IMR-90 (cell line): ENCODE measurements around the gene PLEKHH2. TPM values are rescaled to one million over a fixed set of nuclear protein-coding genes. Genes with fewer than 3 reads are reported as not detected.

Source experiments
- ATAC-seq: fragments of 200-7000 bp; cut with Tn5 transposase; 2 replicates; pipeline ENCODE4 v1.9.1; 2020; ENCODE audit warnings: low read depth, mild to moderate bottlenecking, moderate library complexity
- BruUV-seq: library from RNA; stranded (reverse); fragments of 400-500 nt; replicated peaks from 2 replicates; lab custom pipeline; 2021; lab: Mats Ljungman, UMichigan
- CTCF ChIA-PET: fragments of 300-600 bp; formaldehyde crosslinking; extraction: SDS; loops from one replicate; lab custom pipeline; 2021; ENCODE audit warnings: antibody characterized with exemption; lab: Yijun Ruan, JAX
- POLR2A ChIA-PET: fragments of 300-600 bp; sonication (Branson Sonifier 250); formaldehyde crosslinking; loops from one replicate; lab custom pipeline; 2022; ENCODE audit warnings: antibody characterized with exemption; ENCODE audit not compliant: unreplicated experiment; lab: Charles Lee
- DNase-seq: peaks from one replicate; pipeline ENCODE4 v3.0.0; 2013
- H2AFZ ChIP-seq: replicated peaks from 2 replicates; pipeline ENCODE3; 2013; ENCODE audit warnings: low read length, mild to moderate bottlenecking; ENCODE audit not compliant: poor library complexity
- H2AK5ac ChIP-seq: 2 replicates; pipeline ENCODE4 v1.6.1; 2013; ENCODE audit warnings: low read depth, low read length, inconsistent platforms
- H2AK9ac ChIP-seq: replicated peaks from 2 replicates; pipeline ENCODE3; 2013; ENCODE audit warnings: mild to moderate bottlenecking, low read depth, low read length, moderate library complexity; ENCODE audit not compliant: poor library complexity
- H2BK120ac ChIP-seq: 2 replicates; pipeline ENCODE4 v1.6.1; 2013; ENCODE audit warnings: low read depth, low read length, inconsistent platforms
- H2BK15ac ChIP-seq: 3 replicates; pipeline ENCODE4 v1.6.1; 2013; ENCODE audit warnings: low read depth, low read length, inconsistent platforms
- H2BK20ac ChIP-seq: 2 replicates; pipeline ENCODE4 v1.6.1; 2013; ENCODE audit warnings: low read depth, mild to moderate bottlenecking, inconsistent platforms, low read length, moderate library complexity
- H2BK5ac ChIP-seq: 2 replicates; pipeline ENCODE4 v1.6.1; 2013; ENCODE audit warnings: mild to moderate bottlenecking, low read depth, low read length, inconsistent platforms; ENCODE audit not compliant: poor library complexity, severe bottlenecking
- H3K14ac ChIP-seq: replicated peaks from 2 replicates; pipeline ENCODE4 v1.6.1; 2013; ENCODE audit warnings: low read depth, low read length, inconsistent platforms
- H3K18ac ChIP-seq: 2 replicates; pipeline ENCODE4 v1.6.1; 2013; ENCODE audit warnings: low read depth, low read length, control low read depth
- H3K23ac ChIP-seq: 2 replicates; pipeline ENCODE4 v1.6.1; 2013; ENCODE audit warnings: low read depth, low read length, inconsistent platforms
- H3K27ac ChIP-seq: 2 replicates; pipeline ENCODE4 v1.5.1; 2013; ENCODE audit warnings: mild to moderate bottlenecking, control low read depth, low read length; ENCODE audit not compliant: insufficient read depth
- H3K27me3 ChIP-seq: 2 replicates; pipeline ENCODE4 v1.6.1; 2013; ENCODE audit warnings: low read length; ENCODE audit not compliant: control insufficient read depth, insufficient read depth
- H3K36me3 ChIP-seq: 2 replicates; pipeline ENCODE4 v1.6.1; 2013; ENCODE audit warnings: low read length, mixed read lengths; ENCODE audit not compliant: control insufficient read depth, insufficient read depth
- H3K4ac ChIP-seq: 2 replicates; pipeline ENCODE4 v1.6.1; 2013; ENCODE audit warnings: low read depth, low read length, inconsistent platforms
- H3K4me1 ChIP-seq: 2 replicates; pipeline ENCODE4 v1.6.1; 2013; ENCODE audit warnings: low read length, mixed read lengths; ENCODE audit not compliant: control insufficient read depth, insufficient read depth
- H3K4me2 ChIP-seq: 2 replicates; pipeline ENCODE4 v1.6.1; 2013; ENCODE audit warnings: low read depth, mild to moderate bottlenecking, control low read depth, low read length, moderate library complexity
- H3K4me3 ChIP-seq: 2 replicates; pipeline ENCODE4 v1.5.1; 2013; ENCODE audit warnings: low read depth, mild to moderate bottlenecking, control low read depth, low read length, moderate library complexity; ENCODE audit not compliant: insufficient read depth
- H3K56ac ChIP-seq: 2 replicates; pipeline ENCODE4 v1.6.1; 2013; ENCODE audit warnings: low read length, inconsistent platforms; ENCODE audit not compliant: insufficient read depth; ENCODE audit errors: extremely low read depth
- H3K79me1 ChIP-seq, 2 experiments: 2 replicates each; pipeline ENCODE4 v1.6.1; 2013; ENCODE audit warnings: low read length in 2 of 2, inconsistent platforms in 1 of 2, low read depth in 1 of 2
- H3K9ac ChIP-seq: 2 replicates; pipeline ENCODE4 v1.6.1; 2013; ENCODE audit warnings: low read depth, low read length, control low read depth
- H3K9me1 ChIP-seq: 2 replicates; pipeline ENCODE4 v1.6.1; 2013; ENCODE audit warnings: low read length, inconsistent platforms; ENCODE audit not compliant: insufficient read depth
- H3K9me3 ChIP-seq: 2 replicates; pipeline ENCODE4 v1.6.1; 2013; ENCODE audit warnings: low read length; ENCODE audit not compliant: control insufficient read depth, insufficient read depth
- H4K20me1 ChIP-seq: 2 replicates; pipeline ENCODE4 v1.6.1; 2013; ENCODE audit warnings: low read length, inconsistent platforms; ENCODE audit not compliant: insufficient read depth
- H4K5ac ChIP-seq: 2 replicates; pipeline ENCODE4 v1.6.1; 2013; ENCODE audit warnings: mild to moderate bottlenecking, low read depth, low read length, control low read depth
- H4K8ac ChIP-seq, 2 experiments: 2 replicates each; pipeline ENCODE4 v1.6.1; 2013; ENCODE audit warnings: low read depth in 2 of 2, low read length in 2 of 2, control low read depth in 1 of 2, inconsistent platforms in 1 of 2
- H4K91ac ChIP-seq: 2 replicates; pipeline ENCODE4 v1.6.1; 2013; ENCODE audit warnings: low read depth, low read length, inconsistent platforms; ENCODE audit not compliant: insufficient read depth
- FOS ChIP-seq: fragments of 150-350 bp; IDR thresholded peaks from 2 replicates; pipeline ENCODE4 v1.6.1; 2016; ENCODE audit warnings: low read depth, low read length
- MAZ ChIP-seq: IDR thresholded peaks from 2 replicates; pipeline ENCODE4 v1.6.1; 2012; ENCODE audit warnings: low read depth, mild to moderate bottlenecking, low read length, improper control_type of control experiment, moderate library complexity, borderline replicate concordance
- WGBS, 2 experiments: methylation state at CpG; one replicate each; pipeline versions ENCODE4 v1.1.5 to v1.1.7; 2013; ENCODE audit warnings: missing lambda C conversion rate in 2 of 2; ENCODE audit not compliant: insufficient read length in 1 of 2; ENCODE audit errors: extremely low coverage in 2 of 2; 5-methylcytosine and 5-hydroxymethylcytosine counted together
- dilution Hi-C: fragments of 300-500 bp; cut with HindIII; formaldehyde crosslinking; loops from one replicate; pipeline ENCODE4 v1.14.3; 2018; ENCODE audit warnings: low sequenced_read_pairs; ENCODE audit not compliant: unreplicated experiment
- in situ Hi-C: fragments of 300-500 bp; cut with MboI; formaldehyde crosslinking; loops from 3 replicates; pipeline ENCODE4 v1.14.3; 2019; ENCODE audit warnings: low sequenced_read_pairs, inconsistent platforms, mixed read lengths
- intact Hi-C: fragments of 100-400 bp; cut with micrococcal nuclease; formaldehyde crosslinking; loops from 2 replicates; pipeline ENCODE4 v1.10.0; 2022
- polyA plus RNA-seq, 3 experiments: library from polyadenylated mRNA; depleted of rRNA; stranded (reverse); fragments of >200 nt; gene quantifications; 2 replicates each; pipeline ENCODE4 v1.2.3, GENCODE V29; 2012; ENCODE audit warnings: low replicate concordance in 1 of 3
- total RNA-seq: library from RNA; depleted of rRNA; stranded (reverse); fragments of >200 nt; gene quantifications from 2 replicates; pipeline ENCODE4 v1.2.3, GENCODE V29; 2012

The PLEKHH2 gene
- total and polyA plus RNA-seq, 2 of the 4 experiments (the other 2 are of a cell fraction) = 2.0 to 3.3 TPM

- H3K9ac ChIP-seq = no peak overlapping the region
Measured at GRCh38 chr2:43643680-43644079, 6.6 kb downstream of the PLEKHH2 start.

More at GRCh38 chr2:43643680-43644079, 6.6 kb downstream of the PLEKHH2 start:
- Histone ChIP-seq H4K20me1 (no peaks in the 10 kb centered on the region), H3K4me3 (no peak overlapping the region), H3K18ac (no peak overlapping the region), H3K4me1 (no peaks in the 10 kb centered on the region), H3K56ac (no peak overlapping the region), H2BK20ac (no peak overlapping the region), H3K27ac (no peak overlapping the region), H3K4ac (no peak overlapping the region), H3K23ac (no peak overlapping the region; the same call in 1 of the 2 replicates), H4K5ac (no peak overlapping the region), H3K4me2 (no peak overlapping the region), H3K36me3 (no peaks in the 10 kb centered on the region), H2AK5ac (no peak overlapping the region), H3K9me3 (no peaks in the 10 kb centered on the region), H3K9me1 (no peaks in the 10 kb centered on the region), H4K8ac (no peak overlapping the region), H4K91ac (no peak overlapping the region), H3K79me1 (peaks cover 0 to 3% of the 10 kb centered on the region in 2 experiments; a peak in 1 of 4 replicates), H2AK9ac (no peak overlapping the region), H2BK15ac (no peak overlapping the region), H3K14ac (no peak overlapping the region), H2BK5ac (no peak overlapping the region), H2BK120ac (no peak overlapping the region), H3K27me3 (no peaks in the 10 kb centered on the region), H2AFZ (no peak overlapping the region)
- intact Hi-C loops = no loop called here
- no TSS peak for BruUV-seq
- in situ Hi-C loops = no loop called here
- WGBS, 2 experiments = no CpG with 5 or more reads among the region's 1 CpG
- DNase-seq (no peak), ATAC-seq (no peak)
- dilution Hi-C loops = no loop called here
- ChIA-PET POLR2A (no interaction called here), CTCF (no interaction called here)
- TF ChIP-seq MAZ (no peak), FOS (no peak)
